Erythroblast (primary cell): ENCODE data around the gene SETBP1.

Experiments used
- GATA1 ChIP-seq: IDR thresholded peaks from 2 replicates; pipeline ENCODE4 v1.6.1; 2011; ENCODE audit warnings: low read depth, mild to moderate bottlenecking, control low read depth, low read length, moderate library complexity
- POLR2A ChIP-seq: IDR thresholded peaks from 2 replicates; pipeline ENCODE4 v1.6.1; 2011; ENCODE audit warnings: mild to moderate bottlenecking, low read length

DNA sequence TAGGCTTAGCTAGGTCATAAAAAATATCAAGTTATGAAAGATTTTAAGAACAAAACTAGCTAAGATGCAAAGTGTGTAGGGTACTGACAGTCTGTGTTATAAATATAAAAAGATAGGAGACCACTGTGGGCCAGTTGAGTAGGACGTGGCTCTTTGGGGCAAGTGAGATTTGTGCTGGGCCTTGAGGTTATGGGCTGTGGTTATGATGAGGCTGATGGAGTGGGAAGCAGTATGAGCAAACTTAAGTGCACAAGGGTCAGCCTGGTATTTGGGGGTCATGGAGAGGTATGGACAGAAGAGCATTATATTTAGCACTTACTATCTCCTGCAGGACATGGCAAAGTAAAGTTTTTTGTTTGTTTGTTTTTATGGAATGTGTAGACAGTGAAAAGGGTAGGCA is 70.1 kb downstream of the SETBP1 start:
- TF ChIP-seq POLR2A (no peak), GATA1 (no peak)
